ENCODE measurements around the gene HAVCR2.

The HAVCR2 gene

GRCh38 chr5:157046041-157046440 is 62.8 kb downstream of the HAVCR2 start:
- TF ChIP-seq ZFX (IDR thresholded peaks at IDR 0.05) (no peak), CTCF (conservative IDR thresholded peaks at IDR 0.05) (no peak)
- H3K27ac ChIP-seq, result no peak overlapping the region

- TF ChIP-seq ZFX (IDR thresholded peaks at IDR 0.05), result no peak
- TF ChIP-seq CTCF (conservative IDR thresholded peaks at IDR 0.05), result no peak
- no peak overlapping the region for H3K27ac ChIP-seq
These were observed 63.2 kb downstream of the HAVCR2 start for GRCh38 chr5:157045601-157046000.

GRCh38 chr5:157038568-157039187 is 70.2 kb downstream of the HAVCR2 start:
- TF ChIP-seq ZFX (IDR thresholded peaks at IDR 0.05) (no peak), CTCF (conservative IDR thresholded peaks at IDR 0.05) (no peak)
- no peak overlapping the region for H3K27ac ChIP-seq

Measured in C4-2B (cell line).